GM12872 (cell line): ENCODE data around the gene BRI3.

Experiments used
- CTCF ChIP-seq: IDR thresholded peaks from 3 replicates; pipeline ENCODE4 v1.5.1; 2011; ENCODE audit warnings: low read depth, mild to moderate bottlenecking, low read length, moderate library complexity; ENCODE audit not compliant: insufficient read depth

BRI3 gene

GRCh38 chr7:98276241-98276761, 5.2 kb upstream of the BRI3 start:
- TF ChIP-seq CTCF = no peak

GRCh38 chr7:98278408-98278807, 3.1 kb upstream of the BRI3 start:
- TF ChIP-seq CTCF = no peak

GRCh38 chr7:98278936-98279335, 2.5 kb upstream of the BRI3 start:
- TF ChIP-seq CTCF = no peak

- TF ChIP-seq CTCF = no peak
Measured at GRCh38 chr7:98280296-98280695, 1.2 kb upstream of the BRI3 start.

- no peak for TF ChIP-seq CTCF
Measured at GRCh38 chr7:98281757-98282606, 496 bp downstream of the BRI3 start.

- no peak for TF ChIP-seq CTCF
Measured at GRCh38 chr7:98282703-98283102, 1.2 kb downstream of the BRI3 start.

- no peak for TF ChIP-seq CTCF
Measured at GRCh38 chr7:98283127-98283886, 1.8 kb downstream of the BRI3 start.
